Cardiac muscle cell (in vitro differentiated cells and primary cell): ENCODE data around the gene NUDC. TPM values are rescaled to one million over a fixed set of nuclear protein-coding genes. Genes with fewer than 3 reads are reported as not detected.
A peak's percentile ranks its signal among the peaks of the same experiment; 100 is the strongest.

ENCODE experiments used
- DNase-seq, 2 donors: peaks; one replicate each; pipeline versions ENCODE4 v3.0.0 to v3.0.0-alpha.2; 2010 to 2017; ENCODE audit warnings: low read depth in 1 of 2, low spot score in 1 of 2
- H3K27ac ChIP-seq: fragments of 200-600 bp; sonication (generic); 2 replicates; pipeline ENCODE4 v1.5.1; 2016
- H3K27me3 ChIP-seq: fragments of 200-600 bp; sonication (generic); 2 replicates; pipeline ENCODE4 v1.6.0; 2016; ENCODE audit warnings: control low read depth
- H3K36me3 ChIP-seq: fragments of 200-600 bp; sonication (generic); 2 replicates; pipeline ENCODE4 v1.5.1; 2016; ENCODE audit warnings: control low read depth
- H3K4me1 ChIP-seq: fragments of 200-600 bp; sonication (generic); 2 replicates; pipeline ENCODE4 v1.8.1; 2017; ENCODE audit warnings: low read depth, mild to moderate bottlenecking, mixed run types
- H3K4me3 ChIP-seq: fragments of 200-600 bp; sonication (generic); 2 replicates; pipeline ENCODE4 v1.5.1; 2016; ENCODE audit warnings: mild to moderate bottlenecking
- H3K9me3 ChIP-seq: fragments of 200-600 bp; sonication (generic); 2 replicates; pipeline ENCODE4 v1.5.1; 2017; ENCODE audit warnings: low read depth, mild to moderate bottlenecking, control low read depth
- CTCF ChIP-seq: IDR thresholded peaks from 2 replicates; pipeline ENCODE4 v1.5.1; 2012; ENCODE audit warnings: low read depth, mild to moderate bottlenecking, low read length
- polyA plus RNA-seq: library from polyadenylated mRNA; unstranded; fragments of >200 nt; fragmentation: Nextera tagmentation; extraction: Ambion mirVana; gene quantifications from 2 replicates; pipeline ENCODE4 v1.2.1, GENCODE V29; 2016
- total RNA-seq: library from RNA; depleted of rRNA; stranded (reverse); fragments of >200 nt; gene quantifications from 2 replicates; pipeline ENCODE4 v1.2.3, GENCODE V29; 2016

The NUDC gene
- total and polyA plus RNA-seq, 2 experiments from 2014 or later: 99.6 to 192 TPM

GRCh38 chr1:26923711-26924110 is 2.2 kb downstream of the NUDC start:
- Histone ChIP-seq H3K27me3 (no peaks in the 10 kb centered on the region), H3K27ac (no peak overlapping the region), H3K4me3 (no peak overlapping the region), H3K36me3 (peaks cover 27% of the 10 kb centered on the region), H3K9me3 (no peaks in the 10 kb centered on the region), H3K4me1 (peaks cover 9% of the 10 kb centered on the region)
- peak in 1 of 2 donors; percentile 26 for DNase-seq
- TF ChIP-seq CTCF: no peak

- Histone ChIP-seq H3K36me3 (peaks cover 19% of the 10 kb centered on the region), H3K9me3 (no peaks in the 10 kb centered on the region), H3K27ac (no peak overlapping the region), H3K4me1 (no peaks in the 10 kb centered on the region), H3K4me3 (no peak overlapping the region), H3K27me3 (no peaks in the 10 kb centered on the region)
- DNase-seq: no peak
- TF ChIP-seq CTCF: no peak
These were observed 11.0 kb downstream of the NUDC start for GRCh38 chr1:26932531-26932930.

- DNase-seq: no peak
- Histone ChIP-seq H3K4me3 (no peak overlapping the region), H3K27ac (no peak overlapping the region), H3K27me3 (no peaks in the 10 kb centered on the region), H3K4me1 (no peaks in the 10 kb centered on the region), H3K36me3 (peaks cover 6% of the 10 kb centered on the region), H3K9me3 (no peaks in the 10 kb centered on the region)
- TF ChIP-seq CTCF: no peak
These were observed 15.3 kb downstream of the NUDC start for GRCh38 chr1:26936823-26937222.

GRCh38 chr1:26938004-26938658 is 16.6 kb downstream of the NUDC start:
- TF ChIP-seq CTCF: no peak
- Histone ChIP-seq H3K27ac (peak overlapping the region; percentile 72), H3K9me3 (no peaks in the 10 kb centered on the region), H3K27me3 (no peaks in the 10 kb centered on the region), H3K36me3 (peaks cover 19% of the 10 kb centered on the region), H3K4me3 (no peak overlapping the region), H3K4me1 (no peaks in the 10 kb centered on the region)
- peak in 1 of 2 donors; percentile 3 for DNase-seq

- peaks cover 24% of the 10 kb centered on the region for H3K36me3 ChIP-seq
These were observed 17.1 kb downstream of the NUDC start for GRCh38 chr1:26938659-26939025.

More at GRCh38 chr1:26938659-26939025, 17.1 kb downstream of the NUDC start:
- Histone ChIP-seq H3K27ac (peak overlapping the region; percentile 72), H3K27me3 (no peaks in the 10 kb centered on the region), H3K4me1 (no peaks in the 10 kb centered on the region), H3K9me3 (no peaks in the 10 kb centered on the region), H3K4me3 (no peak overlapping the region)
- no peak for DNase-seq
- TF ChIP-seq CTCF: no peak
